ENCODE data around the gene VEGFB.

DNA sequence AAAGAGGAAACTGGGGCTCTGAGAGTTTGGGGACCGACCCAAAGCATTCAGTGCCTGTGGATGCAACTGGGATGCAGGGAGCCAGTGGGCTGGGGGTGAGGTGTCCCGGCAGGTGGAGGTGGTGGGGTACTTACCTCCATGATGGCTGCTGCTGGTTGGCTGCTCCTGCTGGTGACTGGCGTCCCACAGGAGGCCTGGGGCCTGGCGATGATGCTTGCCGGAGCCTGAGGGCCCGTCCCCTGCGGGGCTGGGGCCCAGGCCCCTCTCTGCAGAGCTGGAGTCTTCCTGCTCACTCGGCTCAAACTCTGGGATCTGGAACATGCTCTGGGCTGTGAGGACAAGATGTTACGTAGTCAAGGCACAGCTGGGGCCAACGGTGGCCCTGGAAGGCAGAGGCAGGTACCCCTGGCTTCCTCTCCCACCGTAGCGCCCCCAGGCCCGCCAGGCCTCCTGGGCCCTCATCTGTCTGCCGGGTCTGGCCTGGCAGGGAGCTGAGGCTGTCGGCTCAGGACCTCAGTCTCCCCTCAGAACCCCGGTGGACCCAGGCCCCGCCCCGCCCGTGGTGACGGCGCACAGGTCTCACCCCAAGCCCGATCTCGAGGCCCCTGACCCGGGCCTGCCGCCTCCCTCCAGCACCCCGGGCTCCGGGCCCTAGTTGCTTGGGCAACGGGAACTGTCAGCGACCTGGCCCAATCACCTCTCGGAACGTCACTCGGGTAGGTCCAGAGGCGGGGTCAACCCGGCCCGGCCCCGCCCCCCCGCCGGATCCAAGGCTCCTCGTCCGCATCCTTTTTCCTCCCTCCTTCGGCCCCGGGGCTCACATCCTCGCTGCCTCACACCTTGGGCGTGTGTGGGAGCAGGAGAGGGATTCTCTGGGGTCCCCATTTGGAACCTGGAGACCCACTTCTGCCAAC lies 49.9 kb downstream of the VEGFB start, which contains the start of gene BAD:
- TF ChIP-seq, protein P1, sequence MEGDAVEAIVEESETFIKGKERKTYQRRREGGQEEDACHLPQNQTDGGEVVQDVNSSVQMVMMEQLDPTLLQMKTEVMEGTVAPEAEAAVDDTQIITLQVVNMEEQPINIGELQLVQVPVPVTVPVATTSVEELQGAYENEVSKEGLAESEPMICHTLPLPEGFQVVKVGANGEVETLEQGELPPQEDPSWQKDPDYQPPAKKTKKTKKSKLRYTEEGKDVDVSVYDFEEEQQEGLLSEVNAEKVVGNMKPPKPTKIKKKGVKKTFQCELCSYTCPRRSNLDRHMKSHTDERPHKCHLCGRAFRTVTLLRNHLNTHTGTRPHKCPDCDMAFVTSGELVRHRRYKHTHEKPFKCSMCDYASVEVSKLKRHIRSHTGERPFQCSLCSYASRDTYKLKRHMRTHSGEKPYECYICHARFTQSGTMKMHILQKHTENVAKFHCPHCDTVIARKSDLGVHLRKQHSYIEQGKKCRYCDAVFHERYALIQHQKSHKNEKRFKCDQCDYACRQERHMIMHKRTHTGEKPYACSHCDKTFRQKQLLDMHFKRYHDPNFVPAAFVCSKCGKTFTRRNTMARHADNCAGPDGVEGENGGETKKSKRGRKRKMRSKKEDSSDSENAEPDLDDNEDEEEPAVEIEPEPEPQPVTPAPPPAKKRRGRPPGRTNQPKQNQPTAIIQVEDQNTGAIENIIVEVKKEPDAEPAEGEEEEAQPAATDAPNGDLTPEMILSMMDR (IDR thresholded peaks at IDR 0.05): no peak
- TF ChIP-seq POLR2AphosphoS5 (IDR thresholded peaks at IDR 0.05): peak; percentile 74 to 83 (median 80)
- TF ChIP-seq POLR2A (IDR thresholded peaks at IDR 0.05): peak; percentile 39 to 78
- TF ChIP-seq EP300 (IDR thresholded peaks at IDR 0.05): no peak

All from sigmoid colon (tissue), 4 donors.